Esophagus squamous epithelium (tissue), 4 donors: ENCODE data around the gene TNFAIP6.

Experiments used
- POLR2A ChIP-seq, 4 donors: fragments of 450-650 bp; IDR thresholded peaks; one replicate each; pipeline ENCODE4 v1.6.1; 2017; ENCODE audit warnings: antibody characterized with exemption in 4 of 4, mild to moderate bottlenecking in 4 of 4, moderate library complexity in 3 of 4
- TF ChIP-seq, protein P1 (sequence below), 6 experiments: fragments of 450-650 bp in 4 of 6; fragments of 200-600 bp in 2 of 6; sonication (generic) in 2 of 6; IDR thresholded peaks; one replicate each; pipeline ENCODE4 v1.5.1; 2016 to 2019; ENCODE audit warnings: antibody characterized with exemption in 6 of 6, mild to moderate bottlenecking in 4 of 6, moderate library complexity in 4 of 6

DNA sequence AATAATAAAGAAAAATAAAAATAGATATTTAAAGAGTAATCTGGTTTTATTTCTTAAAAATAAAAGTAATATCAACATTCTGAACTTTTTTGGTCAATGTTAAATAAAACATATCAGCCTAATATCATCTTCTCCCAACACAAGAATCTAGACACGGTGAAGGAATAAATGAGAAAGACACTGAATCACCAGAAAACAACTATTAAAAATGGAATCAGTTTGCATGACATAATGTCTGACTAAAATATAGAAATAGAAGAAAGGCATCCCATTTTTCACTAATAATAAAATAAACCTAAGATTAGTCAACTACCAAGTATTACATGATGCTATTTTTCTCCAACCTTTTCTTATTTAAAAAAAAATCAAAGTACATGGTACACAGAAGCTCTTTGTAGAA, 30.8 kb upstream of the TNFAIP6 start:
- TF ChIP-seq, protein P1, sequence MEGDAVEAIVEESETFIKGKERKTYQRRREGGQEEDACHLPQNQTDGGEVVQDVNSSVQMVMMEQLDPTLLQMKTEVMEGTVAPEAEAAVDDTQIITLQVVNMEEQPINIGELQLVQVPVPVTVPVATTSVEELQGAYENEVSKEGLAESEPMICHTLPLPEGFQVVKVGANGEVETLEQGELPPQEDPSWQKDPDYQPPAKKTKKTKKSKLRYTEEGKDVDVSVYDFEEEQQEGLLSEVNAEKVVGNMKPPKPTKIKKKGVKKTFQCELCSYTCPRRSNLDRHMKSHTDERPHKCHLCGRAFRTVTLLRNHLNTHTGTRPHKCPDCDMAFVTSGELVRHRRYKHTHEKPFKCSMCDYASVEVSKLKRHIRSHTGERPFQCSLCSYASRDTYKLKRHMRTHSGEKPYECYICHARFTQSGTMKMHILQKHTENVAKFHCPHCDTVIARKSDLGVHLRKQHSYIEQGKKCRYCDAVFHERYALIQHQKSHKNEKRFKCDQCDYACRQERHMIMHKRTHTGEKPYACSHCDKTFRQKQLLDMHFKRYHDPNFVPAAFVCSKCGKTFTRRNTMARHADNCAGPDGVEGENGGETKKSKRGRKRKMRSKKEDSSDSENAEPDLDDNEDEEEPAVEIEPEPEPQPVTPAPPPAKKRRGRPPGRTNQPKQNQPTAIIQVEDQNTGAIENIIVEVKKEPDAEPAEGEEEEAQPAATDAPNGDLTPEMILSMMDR (IDR thresholded peaks at IDR 0.05) = no peak
- TF ChIP-seq POLR2A (IDR thresholded peaks at IDR 0.05) = no peak
